Stimulated activated CD4-positive, alpha-beta T cell treated with anti-CD3 and anti-CD28 coated beads, Interleukin-1b, Interleukin-23, amount 100 ng/mL, for 1 hour (primary cell): ENCODE measurements around the gene BFAR.
"Not testable (repeated sequence)": the region's sequence is repeated elsewhere in the genome, so short reads cannot be mapped to it uniquely, and the experiment has no call there.

Experiments
- DNase-seq, 2 donors: peaks; one replicate each; pipeline ENCODE4 v3.0.0-alpha.2; 2020; ENCODE audit warnings: low read depth in 2 of 2

The BFAR gene

GRCh38 chr16:14701859-14702258 lies 69.1 kb downstream of the BFAR start:
- DNase-seq: not testable (repeated sequence)

GRCh38 chr16:14702672-14703071 lies 69.9 kb downstream of the BFAR start:
- DNase-seq: not testable (repeated sequence)

- DNase-seq: not testable (repeated sequence)
Observed at GRCh38 chr16:14703156-14704011, 70.6 kb downstream of the BFAR start, which contains the start of gene NPIPA3. TSS of gene NPIPA3 (plus strand) at chr16:14703411. CDS start at chr16:14708944, 5,533 bp downstream.
